D721Med (cell line): ENCODE data around the gene KHSRP.

Experiments used
- DNase-seq: peaks from one replicate; pipeline ENCODE4 v3.0.0; 2011; ENCODE audit warnings: low spot score; ENCODE audit not compliant: insufficient read length
- FAIRE-seq: peaks from 2 replicates; lab custom pipeline; 2011; peaks lifted over from hg19 to GRCh38; lab: Jason Lieb, UNC
- TF ChIP-seq, protein P1 (sequence below): IDR thresholded peaks from 2 replicates; pipeline ENCODE4 v1.5.1; 2012; ENCODE audit warnings: mild to moderate bottlenecking, control low read depth; ENCODE audit not compliant: insufficient read depth; ENCODE audit errors: missing control alignments

Gene KHSRP

DNA sequence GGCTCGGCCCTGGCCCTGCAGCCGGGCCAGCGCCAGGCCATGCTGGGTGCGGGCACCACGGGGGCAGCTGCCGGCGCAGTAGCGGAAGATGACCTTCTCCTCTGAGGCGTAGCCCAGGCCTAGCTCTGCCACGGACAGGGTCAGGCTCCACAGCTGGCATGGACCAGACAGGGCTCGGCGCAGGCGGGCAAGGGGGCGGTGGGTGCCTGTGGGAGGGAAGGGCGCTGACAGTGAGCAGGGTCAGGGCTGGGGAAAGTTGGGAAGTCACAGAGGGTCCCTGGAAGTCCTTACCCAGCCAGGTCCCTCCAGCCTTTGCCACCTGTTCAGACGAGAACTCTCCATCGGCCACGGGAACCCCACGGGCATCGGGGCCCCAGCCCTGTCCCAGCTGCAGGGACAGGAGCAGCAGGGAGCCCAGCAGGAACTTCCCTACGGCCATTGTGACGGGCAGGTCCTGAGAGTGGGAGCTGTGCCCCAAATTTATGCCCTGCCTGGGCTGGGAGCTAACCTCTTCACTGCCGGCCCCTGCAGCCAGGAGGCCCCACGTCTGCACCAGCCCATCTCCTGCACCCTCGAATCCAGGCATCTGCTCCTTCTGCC is 49.1 kb downstream of the KHSRP start, which contains the start of gene PSPN:
TSS of gene PSPN (minus strand) at position 523 of the 600 bp plus-strand sequence. CDS start at position 439, 84 bp downstream.
- DNase-seq (no peak), FAIRE-seq (no peak)
- TF ChIP-seq, protein P1, sequence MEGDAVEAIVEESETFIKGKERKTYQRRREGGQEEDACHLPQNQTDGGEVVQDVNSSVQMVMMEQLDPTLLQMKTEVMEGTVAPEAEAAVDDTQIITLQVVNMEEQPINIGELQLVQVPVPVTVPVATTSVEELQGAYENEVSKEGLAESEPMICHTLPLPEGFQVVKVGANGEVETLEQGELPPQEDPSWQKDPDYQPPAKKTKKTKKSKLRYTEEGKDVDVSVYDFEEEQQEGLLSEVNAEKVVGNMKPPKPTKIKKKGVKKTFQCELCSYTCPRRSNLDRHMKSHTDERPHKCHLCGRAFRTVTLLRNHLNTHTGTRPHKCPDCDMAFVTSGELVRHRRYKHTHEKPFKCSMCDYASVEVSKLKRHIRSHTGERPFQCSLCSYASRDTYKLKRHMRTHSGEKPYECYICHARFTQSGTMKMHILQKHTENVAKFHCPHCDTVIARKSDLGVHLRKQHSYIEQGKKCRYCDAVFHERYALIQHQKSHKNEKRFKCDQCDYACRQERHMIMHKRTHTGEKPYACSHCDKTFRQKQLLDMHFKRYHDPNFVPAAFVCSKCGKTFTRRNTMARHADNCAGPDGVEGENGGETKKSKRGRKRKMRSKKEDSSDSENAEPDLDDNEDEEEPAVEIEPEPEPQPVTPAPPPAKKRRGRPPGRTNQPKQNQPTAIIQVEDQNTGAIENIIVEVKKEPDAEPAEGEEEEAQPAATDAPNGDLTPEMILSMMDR = no peak

DNA sequence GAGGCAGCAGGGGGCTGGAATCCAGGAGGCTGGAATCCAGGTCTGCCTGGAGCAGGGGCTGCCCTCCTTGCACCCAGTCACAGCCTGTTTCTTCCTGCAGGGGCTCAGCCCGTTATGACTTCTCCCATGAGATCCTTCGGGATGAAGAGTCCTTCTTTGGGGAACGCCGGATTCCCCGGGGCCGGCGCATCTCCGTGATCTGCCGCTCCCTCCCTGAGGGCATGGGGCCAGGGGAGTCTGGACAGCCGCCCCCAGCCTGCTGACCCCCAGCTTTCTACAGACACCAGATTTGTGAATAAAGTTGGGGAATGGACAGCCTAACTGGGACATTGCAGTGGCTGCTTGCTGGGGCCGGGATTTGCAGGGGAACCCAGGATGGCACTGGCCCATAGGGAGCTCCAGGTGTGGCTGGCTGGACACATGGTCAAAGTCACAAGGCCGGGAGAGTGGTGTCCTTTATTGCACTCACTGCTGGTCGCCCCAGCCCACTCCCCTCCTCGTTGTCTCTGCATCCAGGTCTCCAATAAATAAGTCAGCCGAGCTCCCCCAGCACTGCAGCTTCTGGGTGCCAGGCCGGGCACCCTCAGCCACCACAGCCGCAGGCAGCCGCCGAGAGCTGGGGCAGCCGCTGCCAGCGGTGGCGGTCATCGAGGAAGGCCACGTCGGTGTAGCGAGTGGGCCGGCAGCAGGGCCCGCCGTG is 49.8 kb downstream of the KHSRP start:
- FAIRE-seq (no peak), DNase-seq (no peak)
- TF ChIP-seq, protein P1 = no peak

DNA sequence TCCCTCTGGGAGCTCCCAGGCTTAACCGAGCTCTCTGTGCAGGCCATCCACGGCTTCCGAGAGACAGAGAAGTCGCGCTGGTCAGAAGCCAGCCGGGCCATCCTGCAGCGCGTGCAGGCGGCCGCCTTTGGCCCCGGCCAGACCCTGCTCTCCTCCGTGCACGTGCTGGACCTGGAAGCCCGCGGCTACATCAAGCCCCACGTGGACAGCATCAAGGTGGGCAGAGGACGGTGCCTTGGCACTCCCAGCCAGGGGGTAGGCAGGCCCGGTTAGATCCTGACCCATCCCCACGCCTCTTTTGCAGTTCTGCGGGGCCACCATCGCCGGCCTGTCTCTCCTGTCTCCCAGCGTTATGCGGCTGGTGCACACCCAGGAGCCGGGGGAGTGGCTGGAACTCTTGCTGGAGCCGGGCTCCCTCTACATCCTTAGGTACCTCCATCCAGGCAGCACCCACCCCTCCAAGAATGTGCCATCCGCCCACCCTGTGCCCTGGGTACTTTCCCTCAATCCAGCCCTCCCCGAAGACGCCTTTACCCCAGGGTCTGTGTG is 50.4 kb downstream of the KHSRP start:
- FAIRE-seq (no peak), DNase-seq (no peak)
- TF ChIP-seq, protein P1 = no peak

DNA sequence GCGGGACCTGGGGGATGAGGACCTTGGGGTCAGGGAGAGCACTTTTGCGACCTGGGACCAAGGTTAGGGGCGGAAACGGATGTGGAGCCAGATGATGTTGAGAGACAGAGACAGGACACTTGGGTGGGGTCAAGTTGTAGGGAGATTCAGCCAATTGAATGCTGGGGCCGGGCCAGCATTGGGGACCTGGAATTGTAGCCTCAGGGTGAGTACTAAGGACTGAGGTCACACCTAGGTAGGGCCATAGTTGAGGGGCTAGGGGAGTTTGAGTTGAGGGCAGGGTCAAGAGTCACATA is 50.9 kb downstream of the KHSRP start:
- DNase-seq (no peak), FAIRE-seq (no peak)
- TF ChIP-seq, protein P1 = no peak

DNA sequence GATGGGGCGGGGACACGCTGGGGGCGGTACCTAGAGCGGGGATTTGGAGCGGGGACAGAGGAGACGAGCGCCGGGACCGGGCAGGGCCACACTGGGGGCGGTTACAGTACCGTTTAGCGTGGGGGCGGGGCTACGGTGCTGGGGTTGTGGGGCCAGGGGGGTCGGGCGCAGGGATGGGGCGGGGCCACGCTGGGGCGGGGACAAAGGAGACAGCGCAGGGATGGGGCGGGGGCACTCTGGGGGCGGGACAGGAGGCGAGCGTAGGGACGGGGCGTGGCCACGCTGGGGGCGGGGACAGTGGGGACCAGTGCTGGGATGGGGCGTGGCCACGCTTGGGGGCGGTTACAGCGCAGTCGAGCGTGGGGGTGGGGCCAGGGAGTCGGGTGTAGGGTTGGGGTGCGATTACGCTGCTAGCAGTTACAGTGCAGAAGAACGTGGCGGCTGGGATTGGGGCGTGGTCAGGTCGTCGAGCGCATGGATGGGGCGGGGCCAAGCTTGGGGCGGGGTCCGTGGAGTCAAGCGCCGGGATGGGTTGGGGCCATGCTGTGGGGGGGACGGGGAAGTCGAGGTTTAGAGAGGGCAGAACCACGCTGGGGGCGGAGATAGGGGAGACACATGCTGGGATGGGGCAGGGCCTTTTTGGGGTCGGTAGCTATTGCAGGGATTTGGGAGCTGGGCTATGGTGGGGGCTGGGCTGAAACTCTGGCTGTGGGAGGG is 51.4 kb downstream of the KHSRP start:
- TF ChIP-seq, protein P1 = no peak
- FAIRE-seq (no peak), DNase-seq (peak; percentile 74)

DNA sequence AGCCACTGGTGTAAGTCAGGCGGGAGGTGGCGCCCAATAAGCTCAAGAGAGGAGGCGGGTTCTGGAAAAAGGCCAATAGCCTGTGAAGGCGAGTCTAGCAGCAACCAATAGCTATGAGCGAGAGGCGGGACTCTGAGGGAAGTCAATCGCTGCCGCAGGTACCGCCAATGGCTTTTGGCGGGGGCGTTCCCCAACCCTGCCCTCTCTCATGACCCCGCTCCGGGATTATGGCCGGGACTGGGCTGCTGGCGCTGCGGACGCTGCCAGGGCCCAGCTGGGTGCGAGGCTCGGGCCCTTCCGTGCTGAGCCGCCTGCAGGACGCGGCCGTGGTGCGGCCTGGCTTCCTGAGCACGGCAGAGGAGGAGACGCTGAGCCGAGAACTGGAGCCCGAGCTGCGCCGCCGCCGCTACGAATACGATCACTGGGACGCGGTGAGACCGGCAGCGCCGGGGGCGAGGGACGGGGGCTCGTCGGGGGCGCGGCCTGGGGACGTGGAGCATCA is 52.0 kb downstream of the KHSRP start, which contains the start of gene ALKBH7:
TSS of gene ALKBH7 (plus strand) at position 201 of the 502 bp plus-strand sequence. CDS start at position 228, 27 bp downstream.
- TF ChIP-seq, protein P1 = no peak

More for the DNA sequence above, 52.0 kb downstream of the KHSRP start, which contains the start of gene ALKBH7:
- FAIRE-seq (peak; percentile 84), DNase-seq (peak; percentile 70)
